ENCODE data around the gene RAG1. TPM values are rescaled to one million over a fixed set of nuclear protein-coding genes. Genes with fewer than 3 reads are reported as not detected.
A peak's percentile ranks its signal among the peaks of the same experiment; 100 is the strongest.

The RAG1 gene
- total RNA-seq, 1 donor from 2014 or later, result 0.46 TPM

DNA sequence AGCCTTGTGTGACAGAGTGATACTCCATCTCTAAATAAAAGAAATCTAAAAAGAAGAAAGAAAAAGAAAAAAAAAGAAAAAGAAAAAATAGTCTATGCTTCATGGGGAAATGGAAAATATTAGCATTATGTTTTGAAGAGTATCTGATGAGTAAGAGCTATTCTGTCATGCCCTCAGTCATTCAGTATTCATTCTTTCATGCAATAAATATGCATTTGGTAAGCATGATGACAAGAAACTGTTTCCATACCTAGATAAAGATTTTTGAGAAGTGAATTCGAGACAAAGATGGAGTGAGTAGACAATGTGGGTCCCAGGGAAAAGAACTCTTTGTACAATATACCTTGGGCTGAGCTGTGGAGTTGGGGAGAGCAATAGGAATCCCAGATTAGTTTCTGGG lies 20.3 kb downstream of the RAG1 start:
- H3K36me3 Mint-ChIP-seq (ENCODE audit: unreplicated experiment), result no peaks in the 10 kb centered on the region
- H3K9me3 Mint-ChIP-seq (ENCODE audit: unreplicated experiment), result no peaks in the 10 kb centered on the region
- no peak for DNase-seq (ENCODE audit: extremely low spot score, unreplicated experiment)
- H3K27me3 Mint-ChIP-seq (ENCODE audit: unreplicated experiment), result peaks cover 70% of the 10 kb centered on the region
- TF ChIP-seq, protein P1, sequence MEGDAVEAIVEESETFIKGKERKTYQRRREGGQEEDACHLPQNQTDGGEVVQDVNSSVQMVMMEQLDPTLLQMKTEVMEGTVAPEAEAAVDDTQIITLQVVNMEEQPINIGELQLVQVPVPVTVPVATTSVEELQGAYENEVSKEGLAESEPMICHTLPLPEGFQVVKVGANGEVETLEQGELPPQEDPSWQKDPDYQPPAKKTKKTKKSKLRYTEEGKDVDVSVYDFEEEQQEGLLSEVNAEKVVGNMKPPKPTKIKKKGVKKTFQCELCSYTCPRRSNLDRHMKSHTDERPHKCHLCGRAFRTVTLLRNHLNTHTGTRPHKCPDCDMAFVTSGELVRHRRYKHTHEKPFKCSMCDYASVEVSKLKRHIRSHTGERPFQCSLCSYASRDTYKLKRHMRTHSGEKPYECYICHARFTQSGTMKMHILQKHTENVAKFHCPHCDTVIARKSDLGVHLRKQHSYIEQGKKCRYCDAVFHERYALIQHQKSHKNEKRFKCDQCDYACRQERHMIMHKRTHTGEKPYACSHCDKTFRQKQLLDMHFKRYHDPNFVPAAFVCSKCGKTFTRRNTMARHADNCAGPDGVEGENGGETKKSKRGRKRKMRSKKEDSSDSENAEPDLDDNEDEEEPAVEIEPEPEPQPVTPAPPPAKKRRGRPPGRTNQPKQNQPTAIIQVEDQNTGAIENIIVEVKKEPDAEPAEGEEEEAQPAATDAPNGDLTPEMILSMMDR (IDR thresholded peaks at IDR 0.05), result no peak
- no peak overlapping the region for H3K4me3 Mint-ChIP-seq (ENCODE audit: unreplicated experiment)
- no peak overlapping the region for H3K27ac Mint-ChIP-seq (ENCODE audit: unreplicated experiment)
- H3K4me1 Mint-ChIP-seq (ENCODE audit: unreplicated experiment), result no peaks in the 10 kb centered on the region

DNA sequence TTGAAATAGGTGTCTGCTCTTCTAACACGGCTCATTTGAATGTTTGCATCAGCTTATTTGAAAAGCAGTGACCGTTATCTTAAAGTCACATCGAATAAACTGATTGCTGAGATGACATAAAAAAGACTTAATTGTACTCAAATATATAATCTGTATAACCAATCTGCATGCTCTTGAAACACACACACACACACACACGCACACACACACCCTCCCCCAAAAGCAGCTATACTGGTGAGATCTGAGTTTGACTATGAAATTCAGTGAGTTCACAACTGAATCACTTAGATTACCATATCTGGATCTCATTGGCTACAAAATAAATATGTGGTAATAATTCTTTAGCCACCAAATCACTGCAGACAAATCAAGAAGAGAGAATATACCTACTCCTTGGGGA lies 22.7 kb downstream of the RAG1 start:
- Mint-ChIP-seq H3K9me3 (ENCODE audit: unreplicated experiment) (no peaks in the 10 kb centered on the region), H3K27me3 (ENCODE audit: unreplicated experiment) (peaks cover 53% of the 10 kb centered on the region), H3K36me3 (ENCODE audit: unreplicated experiment) (no peaks in the 10 kb centered on the region), H3K27ac (ENCODE audit: unreplicated experiment) (no peak overlapping the region), H3K4me3 (ENCODE audit: unreplicated experiment) (no peak overlapping the region), H3K4me1 (ENCODE audit: unreplicated experiment) (peaks cover 13% of the 10 kb centered on the region)
- no peak for DNase-seq (ENCODE audit: extremely low spot score, unreplicated experiment)
- TF ChIP-seq, protein P1 (IDR thresholded peaks at IDR 0.05), result no peak

DNA sequence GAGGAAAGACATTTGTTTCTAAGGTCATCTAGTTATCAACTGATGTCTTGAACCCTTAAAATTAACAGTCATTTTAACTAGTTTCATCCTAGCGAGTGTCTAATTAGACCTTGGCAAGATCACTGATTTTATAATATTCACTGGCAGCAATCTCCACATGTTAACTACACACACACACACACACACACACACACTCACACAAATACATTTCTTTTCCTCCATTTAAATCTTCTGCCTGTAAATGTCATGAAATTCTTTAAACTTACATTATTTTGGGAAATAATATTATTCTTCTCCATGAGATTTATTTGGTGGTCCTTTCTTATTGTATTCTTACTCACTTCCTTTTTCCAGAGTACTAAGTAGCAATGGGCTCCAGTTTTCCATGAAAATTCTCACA lies 23.6 kb downstream of the RAG1 start:
- H3K9me3 Mint-ChIP-seq (ENCODE audit: unreplicated experiment), result no peaks in the 10 kb centered on the region
- no peak overlapping the region for H3K27ac Mint-ChIP-seq (ENCODE audit: unreplicated experiment)
- peaks cover 14% of the 10 kb centered on the region for H3K4me1 Mint-ChIP-seq (ENCODE audit: unreplicated experiment)
- peaks cover 44% of the 10 kb centered on the region for H3K27me3 Mint-ChIP-seq (ENCODE audit: unreplicated experiment)
- no peak overlapping the region for H3K4me3 Mint-ChIP-seq (ENCODE audit: unreplicated experiment)
- TF ChIP-seq, protein P1 (IDR thresholded peaks at IDR 0.05), result no peak
- H3K36me3 Mint-ChIP-seq (ENCODE audit: unreplicated experiment), result no peaks in the 10 kb centered on the region
- DNase-seq (ENCODE audit: extremely low spot score, unreplicated experiment), result no peak

DNA sequence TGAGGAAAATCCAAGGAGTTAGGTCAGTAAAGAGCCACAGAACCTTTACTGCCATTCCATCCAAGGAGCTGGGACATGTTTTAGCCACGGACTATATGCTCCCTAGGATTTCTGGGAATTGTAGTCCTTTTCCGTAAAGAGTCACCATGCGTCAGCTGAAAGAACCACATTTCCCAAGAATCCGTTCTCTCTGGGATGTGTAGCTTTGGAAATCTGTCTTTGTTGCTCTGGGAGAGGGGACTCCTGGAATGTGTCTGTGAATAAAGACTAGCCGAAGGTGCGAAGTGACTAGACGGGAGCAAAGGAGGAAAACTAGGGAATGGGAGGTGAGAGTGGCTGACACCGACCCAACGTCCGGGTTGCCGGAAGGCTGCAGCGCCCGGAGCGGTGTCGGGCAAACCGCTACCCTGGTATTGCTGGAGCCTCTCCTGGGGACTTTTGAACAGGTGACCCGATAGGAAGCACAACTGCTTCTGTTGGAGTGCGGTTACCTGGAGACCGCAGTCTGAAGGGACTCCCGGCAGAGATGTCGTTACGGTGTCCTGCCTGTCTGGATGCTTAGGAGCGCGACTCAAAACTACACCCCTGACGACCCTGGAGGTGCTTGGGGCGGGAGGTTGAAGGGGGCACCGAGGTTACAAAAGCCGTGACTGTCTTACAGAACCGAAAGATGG lies 26.6 kb downstream of the RAG1 start, which contains the start of gene IFTAP:
Gene IFTAP (plus strand): TSS at position 187 of the 674 bp plus-strand sequence. CDS start 15,602 bp downstream, outside the sequence.
- TF ChIP-seq, protein P1 (IDR thresholded peaks at IDR 0.05), result no peak
- no peak for DNase-seq (ENCODE audit: extremely low spot score, unreplicated experiment)
- peak within 1 kb of the TSS; percentile 73 for H3K27ac Mint-ChIP-seq (ENCODE audit: unreplicated experiment)
- peaks cover 14% of the 10 kb centered on the region for H3K4me1 Mint-ChIP-seq (ENCODE audit: unreplicated experiment)
- H3K36me3 Mint-ChIP-seq (ENCODE audit: unreplicated experiment), result no peaks in the 10 kb centered on the region
- peaks cover 24% of the 10 kb centered on the region for H3K27me3 Mint-ChIP-seq (ENCODE audit: unreplicated experiment)
- peak within 1 kb of the TSS; percentile 94 for H3K4me3 Mint-ChIP-seq (ENCODE audit: unreplicated experiment)
- H3K9me3 Mint-ChIP-seq (ENCODE audit: unreplicated experiment), result no peaks in the 10 kb centered on the region

DNA sequence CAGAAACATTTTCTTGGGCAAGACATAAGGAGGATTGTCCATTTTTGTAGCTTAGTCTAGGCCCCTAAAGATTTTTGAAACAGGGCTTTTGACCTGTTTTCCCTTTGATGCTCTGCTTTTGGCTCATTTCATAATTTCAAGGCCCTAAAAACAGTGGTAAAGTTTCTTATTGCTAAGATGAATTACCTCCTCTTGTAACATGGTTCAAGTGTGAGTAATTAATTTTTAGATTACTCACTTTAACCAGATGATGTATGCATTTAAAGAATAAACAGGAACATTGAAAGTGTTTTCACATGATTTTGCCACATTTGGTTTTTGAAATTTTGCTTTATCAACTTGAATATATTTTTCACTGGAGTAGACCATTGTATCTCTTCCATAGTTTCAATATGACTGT lies 29.1 kb downstream of the RAG1 start:
- no peak overlapping the region for H3K27ac Mint-ChIP-seq (ENCODE audit: unreplicated experiment)
- H3K4me1 Mint-ChIP-seq (ENCODE audit: unreplicated experiment), result peaks cover 14% of the 10 kb centered on the region
- H3K9me3 Mint-ChIP-seq (ENCODE audit: unreplicated experiment), result no peaks in the 10 kb centered on the region
- TF ChIP-seq, protein P1 (IDR thresholded peaks at IDR 0.05), result no peak
- H3K4me3 Mint-ChIP-seq (ENCODE audit: unreplicated experiment), result no peak overlapping the region
- H3K36me3 Mint-ChIP-seq (ENCODE audit: unreplicated experiment), result no peaks in the 10 kb centered on the region
- DNase-seq (ENCODE audit: extremely low spot score, unreplicated experiment), result no peak
- H3K27me3 Mint-ChIP-seq (ENCODE audit: unreplicated experiment), result peaks cover 6% of the 10 kb centered on the region

Data from osteocyte (in vitro differentiated cells).